ENCODE data around the gene NAA40.

Gene NAA40

GRCh38 chr11:63909591-63910506 lies 29.0 kb upstream of the NAA40 start:
- H3K27ac ChIP-seq (ENCODE audit: low read depth, low read length) = no peak overlapping the region
- no peak overlapping the region for H3K4me3 ChIP-seq (ENCODE audit: low read length)
- no peaks in the 10 kb centered on the region for H3K79me2 ChIP-seq (ENCODE audit: control insufficient read depth, low read length)

GRCh38 chr11:63910675-63911074 lies 28.1 kb upstream of the NAA40 start:
- H3K36me3 ChIP-seq (ENCODE audit: control insufficient read depth, low read length) = peaks cover 21% of the 10 kb centered on the region
- H3K27me3 ChIP-seq (ENCODE audit: control insufficient read depth, low read length) = peaks cover under 1% of the 10 kb centered on the region
- no peaks in the 10 kb centered on the region for H3K9me3 ChIP-seq (ENCODE audit: control insufficient read depth, insufficient read depth, low read length)
- no peak overlapping the region for H3K27ac ChIP-seq (ENCODE audit: low read depth, low read length)
- H3K79me2 ChIP-seq (ENCODE audit: control insufficient read depth, low read length) = no peaks in the 10 kb centered on the region
- H4K20me1 ChIP-seq (ENCODE audit: control insufficient read depth, insufficient read depth, low read depth, low read length) = no peaks in the 10 kb centered on the region
- H3K9me2 ChIP-seq (replicated peaks; ENCODE audit: control insufficient read depth, low read length) = no peaks in the 10 kb centered on the region
- no peaks in the 10 kb centered on the region; the same call in 1 of the 2 replicates for H3K4me1 ChIP-seq (ENCODE audit: control insufficient read depth, low read length)
- TF ChIP-seq CTCF (IDR thresholded peaks at IDR 0.05; ENCODE audit: low read depth, low read length, poor library complexity, severe bottlenecking) (no peak), EZH2phosphoT487 (IDR thresholded peaks at IDR 0.05; ENCODE audit: borderline replicate concordance, low read length) (no peak)
- no peak overlapping the region for H3K4me3 ChIP-seq (ENCODE audit: low read length)
- peaks cover 3% of the 10 kb centered on the region; the same call in 1 of the 2 replicates for H3F3A ChIP-seq (ENCODE audit: control insufficient read depth, insufficient read depth)
- no peak overlapping the region for H3K4me2 ChIP-seq (ENCODE audit: low read length)

More at GRCh38 chr11:63909591-63910506, 29.0 kb upstream of the NAA40 start:
- Histone ChIP-seq H3F3A (ENCODE audit: control insufficient read depth, insufficient read depth) (peaks cover 3% of the 10 kb centered on the region; the same call in 1 of the 2 replicates), H3K9me2 (replicated peaks; ENCODE audit: control insufficient read depth, low read length) (no peaks in the 10 kb centered on the region), H3K4me2 (ENCODE audit: low read length) (no peak overlapping the region), H3K4me1 (ENCODE audit: control insufficient read depth, low read length) (no peaks in the 10 kb centered on the region), H4K20me1 (ENCODE audit: control insufficient read depth, insufficient read depth, low read depth, low read length) (no peaks in the 10 kb centered on the region), H3K9me3 (ENCODE audit: control insufficient read depth, insufficient read depth, low read length) (no peaks in the 10 kb centered on the region), H3K36me3 (ENCODE audit: control insufficient read depth, low read length) (peaks cover 27% of the 10 kb centered on the region), H3K27me3 (ENCODE audit: control insufficient read depth, low read length) (no peaks in the 10 kb centered on the region)
- no peak for TF ChIP-seq EZH2phosphoT487 (IDR thresholded peaks at IDR 0.05; ENCODE audit: borderline replicate concordance, low read length)
- no peak for TF ChIP-seq CTCF (IDR thresholded peaks at IDR 0.05; ENCODE audit: low read depth, low read length, poor library complexity, severe bottlenecking)

GRCh38 chr11:63911440-63911839 lies 27.4 kb upstream of the NAA40 start:
- no peaks in the 10 kb centered on the region for H3K79me2 ChIP-seq (ENCODE audit: control insufficient read depth, low read length)
- peaks cover 18% of the 10 kb centered on the region for H3K36me3 ChIP-seq (ENCODE audit: control insufficient read depth, low read length)
- peaks cover 8% of the 10 kb centered on the region for H3K27me3 ChIP-seq (ENCODE audit: control insufficient read depth, low read length)
- H3K9me3 ChIP-seq (ENCODE audit: control insufficient read depth, insufficient read depth, low read length) = no peaks in the 10 kb centered on the region
- H3K4me2 ChIP-seq (ENCODE audit: low read length) = no peak overlapping the region
- H3K27ac ChIP-seq (ENCODE audit: low read depth, low read length) = no peak overlapping the region
- H3K4me1 ChIP-seq (ENCODE audit: control insufficient read depth, low read length) = peaks cover 7% of the 10 kb centered on the region
- H3K9me2 ChIP-seq (replicated peaks; ENCODE audit: control insufficient read depth, low read length) = no peaks in the 10 kb centered on the region
- no peaks in the 10 kb centered on the region for H4K20me1 ChIP-seq (ENCODE audit: control insufficient read depth, insufficient read depth, low read depth, low read length)
- TF ChIP-seq EZH2phosphoT487 (IDR thresholded peaks at IDR 0.05; ENCODE audit: borderline replicate concordance, low read length) = no peak
- TF ChIP-seq CTCF (IDR thresholded peaks at IDR 0.05; ENCODE audit: low read depth, low read length, poor library complexity, severe bottlenecking) = no peak
- peaks cover 3% of the 10 kb centered on the region; the same call in 1 of the 2 replicates for H3F3A ChIP-seq (ENCODE audit: control insufficient read depth, insufficient read depth)
- H3K4me3 ChIP-seq (ENCODE audit: low read length) = no peak overlapping the region

All from DOHH2 (cell line).